Breast epithelium (tissue), 3 donors: ENCODE data around the gene NPTX1.

Experiments used
- CTCF ChIP-seq, 3 donors: fragments of 450-650 bp; IDR thresholded peaks; one replicate each; pipeline ENCODE4 v1.5.1; 2016 to 2017; ENCODE audit warnings: antibody characterized with exemption in 3 of 3, mild to moderate bottlenecking in 3 of 3, moderate library complexity in 3 of 3
- POLR2A ChIP-seq: fragments of 450-650 bp; IDR thresholded peaks from one replicate; pipeline ENCODE4 v1.6.1; 2016; ENCODE audit warnings: antibody characterized with exemption, mild to moderate bottlenecking, moderate library complexity
- POLR2AphosphoS5 ChIP-seq, 3 donors: sonication (generic); formaldehyde crosslinking; IDR thresholded peaks; one replicate each; pipeline ENCODE4 v1.6.1; 2017; ENCODE audit warnings: antibody characterized with exemption in 3 of 3

GRCh38 chr17:80512233-80512632, 35.8 kb upstream of the NPTX1 start:
- no peak for TF ChIP-seq CTCF (IDR thresholded peaks at IDR 0.05)
- no peak for TF ChIP-seq POLR2AphosphoS5 (IDR thresholded peaks at IDR 0.05)
- no peak for TF ChIP-seq POLR2A
